GM19043 (cell line): ENCODE data around the gene DOCK7.

Experiments used
- ATAC-seq: cut with Tn5 transposase; IDR thresholded peaks from one replicate; pipeline ENCODE4 v1.9.1; 2021; ENCODE audit warnings: low read depth; ENCODE audit not compliant: unreplicated experiment

DOCK7 gene

DNA sequence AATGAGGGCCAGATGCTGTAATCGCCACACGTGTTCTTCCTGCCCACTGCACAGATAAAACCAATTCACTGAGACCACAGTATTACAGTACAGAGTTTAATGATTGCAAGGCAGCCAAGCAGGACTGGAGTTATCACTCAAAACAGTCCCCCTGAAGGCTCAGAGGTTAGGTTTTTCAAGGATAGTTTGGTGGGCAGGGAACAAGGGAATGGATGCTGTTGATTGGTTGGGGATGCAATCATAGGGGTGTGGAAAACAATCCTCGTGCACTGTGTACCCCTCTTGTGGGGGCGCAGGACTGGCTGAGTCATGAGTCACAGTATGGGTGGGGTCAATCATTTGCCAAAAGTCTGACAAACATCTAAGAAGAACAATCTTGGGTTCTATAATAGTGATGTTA, 263.8 kb downstream of the DOCK7 start:
- no peak for ATAC-seq

DNA sequence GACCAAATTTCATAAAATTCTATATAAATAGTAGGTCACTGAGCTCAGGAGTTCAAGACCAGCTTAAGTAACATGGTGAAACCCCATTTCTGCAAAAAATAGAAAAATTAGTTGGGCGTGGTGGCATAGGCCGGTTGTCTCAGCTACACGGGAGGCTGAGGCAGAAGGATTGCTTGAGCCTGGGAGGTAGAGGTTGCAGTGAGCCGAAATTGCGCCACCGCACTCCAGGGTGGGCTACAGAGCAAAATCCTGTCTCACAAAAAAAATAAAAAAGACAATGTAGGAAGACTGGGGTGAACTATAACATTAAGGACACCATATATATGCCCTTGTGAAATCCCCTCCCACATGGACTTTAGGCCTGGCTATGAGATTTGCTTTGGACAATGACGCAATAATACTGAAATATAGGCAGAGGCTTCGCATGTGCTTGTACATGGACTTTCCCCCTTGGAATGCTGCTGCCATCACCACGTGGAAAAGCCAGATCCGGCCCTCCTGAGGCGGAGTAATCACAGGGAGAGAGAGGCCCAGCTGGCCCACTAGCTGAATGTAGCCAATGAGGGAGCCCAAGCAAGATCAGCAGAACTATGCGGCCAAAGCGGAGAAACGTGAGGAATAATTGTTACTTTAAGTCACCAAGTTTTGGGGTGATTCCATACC, 264.5 kb downstream of the DOCK7 start:
- ATAC-seq = no peak

DNA sequence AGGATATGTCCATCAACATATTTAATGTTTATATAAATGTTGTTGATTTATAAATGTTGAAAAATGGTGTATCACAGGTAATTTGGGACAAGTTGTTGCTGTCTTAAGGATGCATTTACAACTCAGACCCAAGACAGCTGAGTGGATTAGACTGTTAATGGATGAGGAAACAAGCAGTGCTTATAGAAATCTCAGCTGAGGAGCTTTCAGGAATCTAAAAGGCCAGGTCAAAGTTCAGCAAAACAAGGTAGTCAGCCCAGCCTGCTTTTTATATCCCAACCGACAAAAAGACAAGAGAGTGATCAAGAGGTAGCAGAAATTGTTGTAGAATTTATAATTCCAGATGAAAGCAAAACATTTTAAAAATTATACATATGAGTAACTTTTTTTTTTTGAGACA, 268.0 kb downstream of the DOCK7 start:
- ATAC-seq = no peak

- no peak for ATAC-seq
These were observed 270.7 kb downstream of the DOCK7 start for GRCh38 chr1:62417351-62417999.

DNA sequence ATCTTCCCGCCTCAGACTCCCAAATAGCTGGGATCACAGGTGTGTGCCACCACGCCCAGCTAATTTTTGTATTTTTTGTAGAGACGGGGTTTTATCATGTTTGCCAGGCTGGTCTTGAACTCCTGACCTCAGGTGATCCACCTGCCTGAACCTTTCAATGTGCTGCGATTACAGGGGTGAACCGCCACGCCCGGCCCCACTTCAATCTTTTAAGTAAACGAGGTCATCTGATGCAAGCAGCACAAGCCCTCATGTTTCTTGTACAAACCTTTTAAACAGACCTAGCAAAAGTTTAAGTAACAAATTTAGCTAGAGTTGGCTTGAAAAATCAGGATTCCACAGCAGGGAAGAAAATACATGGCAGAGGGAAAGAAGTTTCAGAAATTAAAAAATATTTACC, 272.5 kb downstream of the DOCK7 start:
- no peak for ATAC-seq

GRCh38 chr1:62407398-62408009, 280.7 kb downstream of the DOCK7 start:
- ATAC-seq = peak; percentile 49

- ATAC-seq = no peak
These were observed 281.6 kb downstream of the DOCK7 start for GRCh38 chr1:62406576-62406975.

DNA sequence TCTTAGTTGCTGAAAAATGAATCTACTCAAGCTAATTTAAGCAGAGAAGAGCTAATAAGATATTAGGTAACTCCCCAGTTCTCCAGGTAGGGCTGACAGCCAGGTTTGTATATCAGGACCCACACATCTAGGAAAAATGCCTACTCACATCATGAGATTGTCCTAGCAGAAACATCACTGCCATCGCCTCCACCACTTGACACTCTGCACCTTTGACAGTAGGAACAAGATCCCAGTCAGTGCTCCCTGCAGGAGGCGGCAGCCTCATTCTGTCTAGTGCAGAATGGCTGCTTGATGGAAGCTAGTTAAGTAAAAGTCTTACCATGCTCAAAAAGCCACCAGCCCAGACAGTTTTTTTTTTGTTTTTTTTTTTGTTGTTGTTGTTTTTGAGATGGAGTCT, 282.9 kb downstream of the DOCK7 start:
- ATAC-seq = no peak
